Adrenal gland (tissue), 12 donors: ENCODE measurements around the gene CEP164. TPM values are rescaled to one million over a fixed set of nuclear protein-coding genes. Genes with fewer than 3 reads are reported as not detected.

ENCODE experiments used
- DNase-seq, 7 donors: peaks; one replicate each; pipeline ENCODE4 v3.0.0-alpha.2; 2019 to 2020
- H3K27ac ChIP-seq, 5 donors: fragments of 200-600 bp; sonication (generic) in 4 of 5; 1 replicate in 3 of 5; 2 replicates in 2 of 5; pipeline versions ENCODE4 v1.5.1 to v1.8.0; 2016 to 2020; ENCODE audit warnings: mild to moderate bottlenecking in 1 of 5
- H3K27me3 ChIP-seq: fragments of 200-600 bp; 2 replicates; pipeline ENCODE4 v1.8.0; 2021
- H3K36me3 ChIP-seq, 2 donors: fragments of 200-600 bp; replicated peaks in 1 of 2; 1 replicate in 1 of 2; 2 replicates in 1 of 2; pipeline versions ENCODE4 v1.5.1 to v1.8.0; 2018 to 2022
- H3K4me1 ChIP-seq, 2 donors: fragments of 200-600 bp; replicated peaks in 1 of 2; 1 replicate in 1 of 2; 2 replicates in 1 of 2; pipeline versions ENCODE4 v1.5.1 to v1.8.0; 2018 to 2021
- H3K4me3 ChIP-seq, 4 donors: fragments of 200-600 bp; sonication (generic) in 3 of 4; one replicate each; pipeline ENCODE4 v1.5.1; 2016 to 2018
- H3K9me3 ChIP-seq, 3 donors: fragments of 200-600 bp; sonication (generic) in 1 of 3; replicated peaks in 1 of 3; 1 replicate in 2 of 3; 2 replicates in 1 of 3; pipeline versions ENCODE4 v1.5.1 to v1.8.0; 2016 to 2021
- CTCF ChIP-seq, 6 experiments: fragments of 450-650 bp in 4 of 6; fragments of 200-600 bp in 2 of 6; sonication (generic) in 1 of 6; IDR thresholded peaks; 1 replicate in 5 of 6; 2 replicates in 1 of 6; pipeline versions ENCODE4 v1.5.1 to v1.8.0; 2016 to 2021; ENCODE audit warnings: antibody characterized with exemption in 6 of 6, mild to moderate bottlenecking in 2 of 6, moderate library complexity in 1 of 6
- POLR2A ChIP-seq, 2 donors: fragments of 450-650 bp; IDR thresholded peaks; one replicate each; pipeline ENCODE4 v1.6.1; 2017; ENCODE audit warnings: antibody characterized with exemption in 2 of 2, mild to moderate bottlenecking in 2 of 2, moderate library complexity in 1 of 2
- WGBS, 4 donors: extraction: QIAGEN DNeasy Blood & Tissue Kit in 2 of 4; methylation state at CpG; one replicate each; pipeline versions ENCODE4 v1.1.5 to v1.1.7; 2013 to 2017; 5-methylcytosine and 5-hydroxymethylcytosine counted together
- intact Hi-C, 2 donors: fragments of 100-400 bp; cut with DNase I; formaldehyde crosslinking; loops; one replicate each; pipeline versions ENCODE4 v1.14.1 to v1.15.0; 2022 to 2023
- polyA plus RNA-seq, 3 donors: library from polyadenylated mRNA; stranded (reverse); fragments of 200-250 nt in 2 of 3; fragments of 350-450 nt in 1 of 3; fragmentation: Illumina TruSeq in 1 of 3; extraction: RNeasy Lipid Tissue Mini Kit (QIAGEN cat#74804) in 1 of 3; gene quantifications; one replicate each; pipeline ENCODE4 v1.2.3, GENCODE V29; 2013 to 2014
- total RNA-seq, 9 donors: library from RNA; depleted of rRNA in 4 of 9; stranded (reverse); fragments of >200 nt in 4 of 9; fragments of 120-200 nt in 1 of 9; fragmentation: NEBNext Ultra II Directional in 1 of 9; extraction: Animal tissue kit (Norgen Biotek cat#: 25700) in 1 of 9; gene quantifications; one replicate each; pipeline versions ENCODE4 v1.1.0 to v1.2.4, GENCODE V29; 2013 to 2023
- donor health status: healthy with polysubstance abuse.
- donor health status: Bipolar disorder and iron deficiency.
- donor health status: DM: yes; HTN: yes; CAD: no.
- donor health status: DM: no; HTN: no; CAD: no.
- donor health status: DM: no; HTN: no; CAD: no.
- donor health status: DM: yes; HTN: yes; CAD: no.

The CEP164 gene
- total and polyA plus RNA-seq, 12 donors: 10.6 to 82.9 (median 24.1) TPM

- Histone ChIP-seq H3K36me3 (no peaks in the 10 kb centered on the region), H3K4me1 (no peaks in the 10 kb centered on the region), H3K4me3 (no peak overlapping the region), H3K27ac (no peak overlapping the region), H3K9me3 (no peaks in the 10 kb centered on the region), H3K27me3 (no peaks in the 10 kb centered on the region)
- TF ChIP-seq POLR2A (IDR thresholded peaks at IDR 0.05) (no peak), CTCF (IDR thresholded peaks at IDR 0.05) (no peak)
- intact Hi-C loops: loop anchor here in 1 of 2 donors (5.0 to 10.0 kb wide), 2 partner anchors 383 to 630 kb away; no protein-coding TSS in a partner anchor
- no peak for DNase-seq
- WGBS, 4 donors: 50 to 62% (median 56%) methylated on average over 4 of the region's 4 CpGs
These were observed 97.1 kb downstream of the CEP164 start for GRCh38 chr11:117424781-117425180.

GRCh38 chr11:117425679-117426296 is 98.1 kb downstream of the CEP164 start:
- no peak overlapping the region for H3K4me3 ChIP-seq
- H3K27ac ChIP-seq: no peak overlapping the region
- intact Hi-C loops: loop anchor here in 1 of 2 donors (5.0 to 10.0 kb wide), 2 partner anchors 382 to 629 kb away; no protein-coding TSS in a partner anchor
- DNase-seq: no peak
- H3K4me1 ChIP-seq: no peaks in the 10 kb centered on the region
- 45 to 53% (median 49%) methylated on average over 13 of the region's 13 CpGs for WGBS, 4 donors
- TF ChIP-seq POLR2A (IDR thresholded peaks at IDR 0.05) (no peak), CTCF (IDR thresholded peaks at IDR 0.05) (no peak)
- H3K27me3 ChIP-seq: no peaks in the 10 kb centered on the region
- H3K9me3 ChIP-seq: no peaks in the 10 kb centered on the region
- H3K36me3 ChIP-seq: no peaks in the 10 kb centered on the region

- no peak for TF ChIP-seq POLR2A (IDR thresholded peaks at IDR 0.05)
- peak; percentile 80 to 93 (median 90) for TF ChIP-seq CTCF (IDR thresholded peaks at IDR 0.05)
- Histone ChIP-seq H3K4me1 (no peaks in the 10 kb centered on the region), H3K27ac (no peak overlapping the region), H3K4me3 (no peak overlapping the region), H3K27me3 (no peaks in the 10 kb centered on the region), H3K9me3 (no peaks in the 10 kb centered on the region), H3K36me3 (no peaks in the 10 kb centered on the region)
- DNase-seq: peak; percentile 52 to 76 (median 64)
- WGBS, 4 donors: 3 to 10% (median 6%) methylated on average over 6 to 17 of the region's 17 CpGs
- intact Hi-C loops: loop anchor here in 1 of 2 donors (5.0 to 10.0 kb wide), 2 partner anchors 381 to 629 kb away; no protein-coding TSS in a partner anchor
These were observed 98.6 kb downstream of the CEP164 start for GRCh38 chr11:117426297-117426685.

GRCh38 chr11:117426941-117427340 is 99.3 kb downstream of the CEP164 start:
- 80 to 86% (median 83%) methylated on average over 7 of the region's 7 CpGs for WGBS, 4 donors
- Histone ChIP-seq H3K9me3 (no peaks in the 10 kb centered on the region), H3K4me1 (no peaks in the 10 kb centered on the region), H3K4me3 (no peak overlapping the region), H3K36me3 (no peaks in the 10 kb centered on the region), H3K27ac (no peak overlapping the region), H3K27me3 (no peaks in the 10 kb centered on the region)
- TF ChIP-seq POLR2A (IDR thresholded peaks at IDR 0.05): no peak
- intact Hi-C loops: loop anchor here in 1 of 2 donors (5.0 to 10.0 kb wide), 2 partner anchors 380 to 628 kb away; no protein-coding TSS in a partner anchor
- DNase-seq: no peak
